Measurements from ENCODE around the gene NCCRP1.

DNA sequence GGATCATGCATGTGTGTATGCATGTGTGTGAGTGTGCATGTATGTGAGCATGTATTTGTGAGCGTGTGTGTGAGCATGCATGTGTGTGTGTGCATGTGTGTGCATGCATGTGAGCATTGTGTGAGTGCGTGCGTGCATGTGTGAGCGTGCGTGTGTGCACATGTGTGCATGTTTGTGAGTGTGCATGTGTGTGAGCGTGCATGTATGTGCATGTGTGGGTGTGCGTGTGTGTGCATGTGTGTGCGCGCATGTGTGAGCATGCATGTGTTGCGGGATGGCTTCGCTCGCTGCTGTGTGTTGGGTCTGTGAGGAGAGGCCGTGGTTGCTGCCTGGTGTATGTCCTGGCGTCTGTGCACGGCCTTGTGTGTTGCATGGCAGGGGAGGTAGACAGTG, 38.8 kb upstream of the NCCRP1 start:
- TF ChIP-seq, protein P1, sequence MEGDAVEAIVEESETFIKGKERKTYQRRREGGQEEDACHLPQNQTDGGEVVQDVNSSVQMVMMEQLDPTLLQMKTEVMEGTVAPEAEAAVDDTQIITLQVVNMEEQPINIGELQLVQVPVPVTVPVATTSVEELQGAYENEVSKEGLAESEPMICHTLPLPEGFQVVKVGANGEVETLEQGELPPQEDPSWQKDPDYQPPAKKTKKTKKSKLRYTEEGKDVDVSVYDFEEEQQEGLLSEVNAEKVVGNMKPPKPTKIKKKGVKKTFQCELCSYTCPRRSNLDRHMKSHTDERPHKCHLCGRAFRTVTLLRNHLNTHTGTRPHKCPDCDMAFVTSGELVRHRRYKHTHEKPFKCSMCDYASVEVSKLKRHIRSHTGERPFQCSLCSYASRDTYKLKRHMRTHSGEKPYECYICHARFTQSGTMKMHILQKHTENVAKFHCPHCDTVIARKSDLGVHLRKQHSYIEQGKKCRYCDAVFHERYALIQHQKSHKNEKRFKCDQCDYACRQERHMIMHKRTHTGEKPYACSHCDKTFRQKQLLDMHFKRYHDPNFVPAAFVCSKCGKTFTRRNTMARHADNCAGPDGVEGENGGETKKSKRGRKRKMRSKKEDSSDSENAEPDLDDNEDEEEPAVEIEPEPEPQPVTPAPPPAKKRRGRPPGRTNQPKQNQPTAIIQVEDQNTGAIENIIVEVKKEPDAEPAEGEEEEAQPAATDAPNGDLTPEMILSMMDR (IDR thresholded peaks at IDR 0.05) = no peak
- TF ChIP-seq POLR2A (IDR thresholded peaks at IDR 0.05) = no peak
